Measurements from ENCODE around the gene ZSCAN5A. TPM values are rescaled to one million over a fixed set of nuclear protein-coding genes. Genes with fewer than 3 reads are reported as not detected.

The ZSCAN5A gene
- total and polyA plus RNA-seq, 10 of the 15 experiments (the other 5 are each of a cell fraction or from before 2014, with no cell fraction given) = 5.5 to 12.0 (median 8.7) TPM

GRCh38 chr19:56189785-56190184 is 124.9 kb downstream of the ZSCAN5A start:
- H4K20me1 ChIP-seq (ENCODE audit: control insufficient read depth, insufficient read depth) = no peaks in the 10 kb centered on the region
- H3K4me2 ChIP-seq (ENCODE audit: control insufficient read depth, insufficient read depth) = no peak overlapping the region
- in situ Hi-C loops (cut with MboI) (no loop called here), intact Hi-C loops (cut with micrococcal nuclease; ENCODE audit: unreplicated experiment) (no loop called here)
- H2AFZ ChIP-seq (ENCODE audit: control insufficient read depth, low read depth, low read length) = no peak overlapping the region
- no peak for ATAC-seq
- H3K9me3 ChIP-seq (replicated peaks; ENCODE audit: control insufficient read depth, insufficient read depth, low read length) = no peaks in the 10 kb centered on the region
- no peak for DNase-seq (ENCODE audit: low read depth, low spot score)
- no peak for TF ChIP-seq E2F8 (IDR thresholded peaks at IDR 0.05; ENCODE audit: low read depth, partially characterized antibody)
- TF ChIP-seq NR2C2 (IDR thresholded peaks at IDR 0.05; ENCODE audit: borderline replicate concordance, control insufficient read depth, insufficient read length, low read depth) = no peak
- TF ChIP-seq YY1 (IDR thresholded peaks at IDR 0.05; ENCODE audit: low read depth, low read length) = no peak
- TF ChIP-seq USF1 (IDR thresholded peaks at IDR 0.05; ENCODE audit: borderline replicate concordance, extremely low read length, insufficient read depth, low read depth, low read length) = no peak
- TF ChIP-seq RAD21 (IDR thresholded peaks at IDR 0.05; ENCODE audit: insufficient read depth, low read depth, low read length) = no peak
- TF ChIP-seq ZNF622 (IDR thresholded peaks at IDR 0.05) = no peak
- no peak for TF ChIP-seq ZBTB40 (IDR thresholded peaks at IDR 0.05; ENCODE audit: borderline replicate concordance)
- no peak for TF ChIP-seq NBN (IDR thresholded peaks at IDR 0.05)
- TF ChIP-seq RBBP5 (conservative IDR thresholded peaks at IDR 0.05) = no peak
- TF ChIP-seq CHD1 (IDR thresholded peaks at IDR 0.05; ENCODE audit: low read depth, low read length) = no peak
- TF ChIP-seq RB1 (IDR thresholded peaks at IDR 0.05; ENCODE audit: borderline replicate concordance) = no peak
- TF ChIP-seq RFX5 (IDR thresholded peaks at IDR 0.05; ENCODE audit: low read depth, low read length) = no peak
- no peak for TF ChIP-seq NR2F1 (conservative IDR thresholded peaks at IDR 0.05)
- TF ChIP-seq SIX5 (IDR thresholded peaks at IDR 0.05; ENCODE audit: low read depth, low read length, severe bottlenecking) = no peak
- no peak for TF ChIP-seq TCF12 (IDR thresholded peaks at IDR 0.05; ENCODE audit: low read depth, low read length)
- TF ChIP-seq SMAD5 (IDR thresholded peaks at IDR 0.05; ENCODE audit: low read depth) = no peak
- ChIA-PET POLR2A (no interaction called here), RAD21 (ENCODE audit: unreplicated experiment) (no interaction called here), CTCF (no interaction called here), SMC1A (ENCODE audit: uncharacterized antibody, unreplicated experiment) (no interaction called here)
- H3K79me2 ChIP-seq (ENCODE audit: control insufficient read depth, insufficient read depth, low read length) = no peaks in the 10 kb centered on the region
- no peak overlapping the region for H3K9ac ChIP-seq (ENCODE audit: control insufficient read depth, insufficient read depth, low read length)
- H3K4me1 ChIP-seq (ENCODE audit: control insufficient read depth, insufficient read depth, low read length) = no peaks in the 10 kb centered on the region
- FAIRE-seq = no peak
- H3K27me3 ChIP-seq (replicated peaks in 1 of 2; ENCODE audit: control insufficient read depth in 2 of 2, insufficient read depth in 2 of 2, low read length in 1 of 2) = no peaks in the 10 kb centered on the region
- no peak overlapping the region for H3K4me3 ChIP-seq
- no peak overlapping the region for H3K27ac ChIP-seq (ENCODE audit: control insufficient read depth, insufficient read depth)
- no TSS peak for BruUV-seq (replicated peaks)
- 45% methylated on average over 17 of the region's 17 CpGs for WGBS (ENCODE audit: insufficient coverage, insufficient replicate concordance, low lambda C conversion rate, missing lambda C conversion rate)
- H3K36me3 ChIP-seq (ENCODE audit: control insufficient read depth in 2 of 2, insufficient read depth in 2 of 2, low read length in 1 of 2) = no peaks in the 10 kb centered on the region

Measured in GM12878 (cell line).